ENCODE results near the gene PLIN1. TPM values are rescaled to one million over a fixed set of nuclear protein-coding genes. Genes with fewer than 3 reads are reported as not detected.

The PLIN1 gene
- total RNA-seq, 1 donor, result under 0.01 TPM

DNA sequence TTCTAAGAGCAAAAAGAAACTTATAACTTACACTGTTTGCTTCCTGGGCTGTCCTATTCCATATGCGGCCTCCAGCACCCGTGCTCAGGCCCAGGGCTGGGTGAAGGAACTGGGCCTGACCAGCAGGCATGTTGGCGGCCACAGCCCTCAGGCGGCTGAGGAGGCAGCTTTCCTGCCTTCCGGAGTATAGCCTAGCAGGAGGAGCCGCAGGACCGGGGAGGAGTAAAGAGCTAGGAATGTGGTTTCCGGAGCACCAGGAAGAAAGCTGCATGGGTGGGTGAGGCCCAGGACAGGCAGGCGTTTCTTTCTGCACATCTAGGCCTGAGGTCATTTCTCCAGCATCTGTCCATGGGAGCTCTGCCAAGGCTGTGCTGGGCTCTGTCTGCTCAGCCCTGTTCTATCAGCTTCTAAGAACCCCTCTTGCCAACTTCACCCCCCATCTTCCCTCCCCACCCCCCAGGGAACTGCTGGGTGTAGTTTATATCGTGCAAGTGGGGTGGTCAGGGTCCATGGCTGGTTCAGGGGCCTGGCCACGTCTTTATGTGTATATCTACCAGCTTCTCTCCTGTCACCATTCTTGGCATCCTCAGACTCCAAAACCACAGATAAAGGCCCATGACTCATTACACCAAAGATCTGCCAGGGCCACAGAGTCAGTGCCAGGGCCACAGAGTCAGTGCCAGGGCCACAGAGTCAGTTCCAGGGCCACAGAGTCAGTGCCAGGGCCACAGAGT, 16.1 kb downstream of the PLIN1 start:
- Histone ChIP-seq H3K4me3 (ENCODE audit: insufficient read depth, low read length) (peak overlapping the region; percentile 41), H3K27ac (ENCODE audit: low read depth, low read length) (peak overlapping the region; percentile 84)

GRCh38 chr15:89660556-89660955, 18.6 kb downstream of the PLIN1 start:
- Histone ChIP-seq H3K27me3 (ENCODE audit: insufficient read depth, low read length) (no peaks in the 10 kb centered on the region), H3K4me1 (ENCODE audit: insufficient read depth, low read length) (peaks cover 39% of the 10 kb centered on the region), H3K36me3 (ENCODE audit: insufficient read depth, low read length) (no peaks in the 10 kb centered on the region), H3K9me3 (ENCODE audit: low read depth, low read length) (no peaks in the 10 kb centered on the region), H4K20me1 (ENCODE audit: insufficient read depth, low read length) (no peaks in the 10 kb centered on the region), H2AFZ (ENCODE audit: low read length) (no peak overlapping the region), H3K4me2 (ENCODE audit: insufficient read depth, low read length) (no peak overlapping the region), H3K27ac (ENCODE audit: low read depth, low read length) (no peak overlapping the region), H3K4me3 (ENCODE audit: insufficient read depth, low read length) (no peak overlapping the region), H3K79me2 (ENCODE audit: insufficient read depth, low read length) (no peaks in the 10 kb centered on the region)
- DNase-seq (ENCODE audit: insufficient read length, low spot score, missing footprints), result no peak
- TF ChIP-seq CTCF (IDR thresholded peaks at IDR 0.05; ENCODE audit: extremely low read depth, low read depth, low read length), result no peak

More for the DNA sequence above, 16.1 kb downstream of the PLIN1 start:
- Histone ChIP-seq H3K9me3 (ENCODE audit: low read depth, low read length) (no peaks in the 10 kb centered on the region), H3K4me2 (ENCODE audit: insufficient read depth, low read length) (peak overlapping the region; percentile 74), H3K4me1 (ENCODE audit: insufficient read depth, low read length) (peaks cover 27% of the 10 kb centered on the region), H4K20me1 (ENCODE audit: insufficient read depth, low read length) (no peaks in the 10 kb centered on the region), H3K27me3 (ENCODE audit: insufficient read depth, low read length) (no peaks in the 10 kb centered on the region), H3K36me3 (ENCODE audit: insufficient read depth, low read length) (no peaks in the 10 kb centered on the region), H2AFZ (ENCODE audit: low read length) (peak overlapping the region; percentile 86), H3K79me2 (ENCODE audit: insufficient read depth, low read length) (no peaks in the 10 kb centered on the region)
- DNase-seq (ENCODE audit: insufficient read length, low spot score, missing footprints), result peak; percentile 99
- TF ChIP-seq CTCF (IDR thresholded peaks at IDR 0.05; ENCODE audit: extremely low read depth, low read depth, low read length), result no peak

DNA sequence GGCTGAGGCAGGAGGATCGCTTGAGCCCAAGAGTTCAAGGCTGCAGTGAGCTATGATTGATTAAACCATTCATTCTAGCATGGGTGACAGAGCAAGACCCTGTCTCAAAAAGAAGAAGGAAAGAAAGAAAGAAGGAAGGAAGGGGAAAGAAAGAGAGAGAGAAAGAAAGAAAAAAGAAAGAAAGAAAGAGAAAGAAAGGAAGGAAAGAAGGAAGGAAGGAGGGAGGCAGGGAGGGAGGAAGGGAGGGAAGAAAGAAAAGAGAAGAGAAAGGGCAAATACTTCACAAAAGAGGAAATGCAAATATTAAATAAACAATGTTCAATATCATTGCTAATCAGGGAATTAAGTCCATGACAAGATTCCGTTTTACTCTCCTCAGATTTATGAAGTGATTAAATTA, 19.9 kb downstream of the PLIN1 start:
- H3K36me3 ChIP-seq (ENCODE audit: insufficient read depth, low read length), result no peaks in the 10 kb centered on the region
- no peaks in the 10 kb centered on the region for H3K9me3 ChIP-seq (ENCODE audit: low read depth, low read length)
- no peaks in the 10 kb centered on the region for H3K27me3 ChIP-seq (ENCODE audit: insufficient read depth, low read length)
- peaks cover 4% of the 10 kb centered on the region for H3K79me2 ChIP-seq (ENCODE audit: insufficient read depth, low read length)
- H3K27ac ChIP-seq (ENCODE audit: low read depth, low read length), result no peak overlapping the region
- no peak for TF ChIP-seq CTCF (IDR thresholded peaks at IDR 0.05; ENCODE audit: extremely low read depth, low read depth, low read length)
- no peaks in the 10 kb centered on the region for H4K20me1 ChIP-seq (ENCODE audit: insufficient read depth, low read length)
- no peak for DNase-seq (ENCODE audit: insufficient read length, low spot score, missing footprints)
- no peak overlapping the region for H2AFZ ChIP-seq (ENCODE audit: low read length)
- H3K4me2 ChIP-seq (ENCODE audit: insufficient read depth, low read length), result no peak overlapping the region
- H3K4me3 ChIP-seq (ENCODE audit: insufficient read depth, low read length), result no peak overlapping the region
- peaks cover 32% of the 10 kb centered on the region for H3K4me1 ChIP-seq (ENCODE audit: insufficient read depth, low read length)

GRCh38 chr15:89657686-89658200, 21.4 kb downstream of the PLIN1 start:
- H3K36me3 ChIP-seq (ENCODE audit: insufficient read depth, low read length), result peaks cover 7% of the 10 kb centered on the region
- no peak overlapping the region for H2AFZ ChIP-seq (ENCODE audit: low read length)
- no peak for TF ChIP-seq CTCF (IDR thresholded peaks at IDR 0.05; ENCODE audit: extremely low read depth, low read depth, low read length)
- DNase-seq (ENCODE audit: insufficient read length, low spot score, missing footprints), result peak; percentile 62
- no peaks in the 10 kb centered on the region for H3K27me3 ChIP-seq (ENCODE audit: insufficient read depth, low read length)
- H3K9me3 ChIP-seq (ENCODE audit: low read depth, low read length), result no peaks in the 10 kb centered on the region
- H3K4me3 ChIP-seq (ENCODE audit: insufficient read depth, low read length), result no peak overlapping the region
- H3K4me1 ChIP-seq (ENCODE audit: insufficient read depth, low read length), result peaks cover 26% of the 10 kb centered on the region
- no peak overlapping the region for H3K4me2 ChIP-seq (ENCODE audit: insufficient read depth, low read length)
- no peak overlapping the region for H3K27ac ChIP-seq (ENCODE audit: low read depth, low read length)
- peaks cover 8% of the 10 kb centered on the region for H4K20me1 ChIP-seq (ENCODE audit: insufficient read depth, low read length)
- H3K79me2 ChIP-seq (ENCODE audit: insufficient read depth, low read length), result peaks cover 16% of the 10 kb centered on the region

Data from osteoblast (primary cell).